Right renal cortex interstitium (tissue), 3 donors: ENCODE measurements around the gene GCFC2. TPM values are rescaled to one million over a fixed set of nuclear protein-coding genes. Genes with fewer than 3 reads are reported as not detected.
A peak's percentile ranks its signal among the peaks of the same experiment; 100 is the strongest.
"Not testable (repeated sequence)": the region's sequence is repeated elsewhere in the genome, so short reads cannot be mapped to it uniquely, and the experiment has no call there.

ENCODE experiments used
- DNase-seq, 3 donors: peaks; one replicate each; pipeline ENCODE4 v3.0.0-alpha.2; 2013; ENCODE audit warnings: low read depth in 3 of 3, low spot score in 2 of 3
- polyA plus RNA-seq, 3 donors: library from polyadenylated mRNA; unstranded; fragments of 120-200 nt; gene quantifications; one replicate each; pipeline ENCODE4 v1.2.1, GENCODE V29; 2013; ENCODE audit not compliant: insufficient read length in 3 of 3

The GCFC2 gene
- 10 to 100 TPM; 42.9 to 50.5 (median 48.7) TPM for polyA plus RNA-seq

DNA sequence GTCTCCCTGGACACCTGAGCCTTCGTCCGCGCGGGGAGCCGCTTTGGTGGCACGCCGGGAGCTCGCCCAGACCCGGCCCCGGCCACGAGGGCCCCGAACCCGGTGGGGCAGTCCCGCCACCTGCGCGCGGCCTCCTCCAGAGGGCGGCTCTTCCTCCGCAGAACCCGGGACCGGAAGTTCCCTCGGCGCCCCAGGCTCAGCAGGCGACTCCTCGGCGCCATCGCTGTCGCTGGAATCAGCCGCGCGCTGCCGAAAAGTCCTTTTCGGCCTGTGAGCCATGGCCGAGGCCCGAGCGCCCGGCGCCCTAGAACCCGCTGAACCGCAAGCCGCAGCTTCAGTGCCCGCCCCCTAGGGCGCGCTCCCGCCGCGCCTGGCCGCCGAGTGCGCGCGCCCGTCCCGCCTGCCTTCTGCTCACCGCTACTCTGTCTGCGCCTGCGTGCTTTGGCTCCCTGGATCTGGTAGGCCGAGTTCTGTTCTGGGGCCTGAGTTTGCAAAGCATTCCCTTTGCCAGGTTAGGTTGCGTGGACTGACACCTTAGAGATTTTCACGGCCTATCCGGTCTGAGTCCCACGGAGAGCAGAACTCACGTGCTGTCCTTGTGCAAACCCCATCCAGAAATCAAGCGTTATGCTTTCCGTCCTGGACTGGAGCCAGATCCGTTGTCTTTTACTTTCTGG, at the start of gene GCFC2:
Gene GCFC2 (minus strand): TSS at position 339 of the 677 bp plus-strand sequence. CDS start 60 bp downstream, at position 279.
- peak; percentile 73 to 75 (median 74) for DNase-seq

DNA sequence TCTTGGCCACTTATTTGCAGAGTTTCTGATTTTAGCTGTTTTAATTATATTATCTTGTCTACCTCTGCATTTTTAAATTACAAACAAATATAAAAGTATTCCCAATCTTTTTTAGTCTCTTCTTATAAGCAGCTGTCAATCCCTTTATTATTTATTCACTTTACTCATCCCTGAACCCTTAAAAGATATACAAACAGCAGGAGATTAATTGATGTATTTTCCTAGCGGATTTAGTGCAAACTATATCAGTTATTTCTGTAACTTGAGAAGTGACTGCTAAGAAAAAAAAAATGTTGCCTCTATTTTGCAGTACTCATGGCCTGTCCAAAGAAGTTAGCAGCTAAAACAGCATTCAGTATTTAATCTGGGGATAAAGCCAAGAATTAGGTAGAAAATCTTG, 42.1 kb upstream of the GCFC2 start:
- no peak for DNase-seq

DNA sequence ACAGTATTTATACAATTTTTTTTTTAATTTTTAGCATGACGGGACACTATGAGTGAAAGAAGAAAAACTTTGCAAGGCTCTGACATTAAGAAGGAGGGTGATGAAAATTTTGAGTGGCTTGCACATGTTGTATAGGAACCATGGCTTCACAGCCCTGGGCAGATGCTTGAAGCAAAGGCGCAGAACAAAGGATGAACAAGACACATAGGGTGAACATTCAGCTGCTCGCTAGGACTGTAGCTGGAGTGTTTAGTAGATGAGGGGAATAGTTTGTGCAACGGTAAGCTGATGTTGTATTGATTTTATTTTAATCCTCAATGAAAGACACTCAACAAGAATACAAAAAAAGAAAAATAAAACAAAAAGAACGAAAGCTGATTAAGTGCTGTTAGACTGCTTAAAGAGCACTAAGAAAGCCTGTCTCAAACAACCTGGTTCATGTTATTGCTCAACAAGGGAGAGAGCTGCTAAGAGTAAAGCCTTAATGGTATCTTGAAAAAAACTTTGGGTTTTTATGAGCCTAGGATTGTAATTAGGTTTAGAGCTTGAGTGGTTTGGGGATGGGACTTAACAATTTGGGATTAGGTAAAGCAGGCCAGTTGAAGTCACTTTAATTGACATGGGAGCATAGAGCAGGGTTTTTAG, 41.2 kb upstream of the GCFC2 start:
- DNase-seq = no peak

DNA sequence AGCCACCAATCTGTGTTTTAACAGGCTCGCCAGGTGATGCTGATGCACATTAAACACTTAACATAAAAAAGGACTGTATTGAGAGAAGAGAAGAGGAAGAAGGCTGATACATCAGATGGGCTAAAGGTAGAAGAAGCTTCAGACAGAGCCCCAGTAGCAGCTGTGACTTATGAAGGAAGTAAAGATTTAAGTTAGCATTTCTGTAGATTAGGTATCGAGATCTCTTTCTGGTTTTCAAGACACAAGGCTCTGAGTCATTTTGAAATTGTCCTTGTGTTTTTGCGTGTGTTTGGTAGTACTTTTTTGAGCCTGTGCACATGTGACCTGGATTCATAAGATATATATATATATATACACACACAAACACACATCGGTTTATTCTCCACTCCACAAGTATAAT, 40.6 kb upstream of the GCFC2 start:
- no peak for DNase-seq

DNA sequence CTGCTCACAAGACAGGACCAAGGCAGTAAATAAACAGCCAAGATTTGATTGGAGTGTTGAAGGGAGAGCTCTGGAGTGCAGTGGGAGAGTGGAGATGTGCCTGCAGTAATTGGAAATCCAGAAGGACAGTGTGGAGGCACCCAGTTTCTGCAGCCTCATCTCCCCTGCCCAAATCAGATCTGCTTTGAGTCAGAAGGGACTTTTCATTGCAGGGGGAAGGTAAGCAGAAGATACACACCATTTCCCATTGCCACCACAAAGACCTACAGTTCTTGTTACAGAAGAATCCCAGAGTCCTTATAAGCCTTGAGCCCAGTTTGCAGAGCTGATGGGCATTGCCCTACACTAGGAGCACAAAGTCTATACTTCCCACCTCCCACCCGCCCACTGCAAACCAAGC, 27.2 kb upstream of the GCFC2 start:
- no peak for DNase-seq

DNA sequence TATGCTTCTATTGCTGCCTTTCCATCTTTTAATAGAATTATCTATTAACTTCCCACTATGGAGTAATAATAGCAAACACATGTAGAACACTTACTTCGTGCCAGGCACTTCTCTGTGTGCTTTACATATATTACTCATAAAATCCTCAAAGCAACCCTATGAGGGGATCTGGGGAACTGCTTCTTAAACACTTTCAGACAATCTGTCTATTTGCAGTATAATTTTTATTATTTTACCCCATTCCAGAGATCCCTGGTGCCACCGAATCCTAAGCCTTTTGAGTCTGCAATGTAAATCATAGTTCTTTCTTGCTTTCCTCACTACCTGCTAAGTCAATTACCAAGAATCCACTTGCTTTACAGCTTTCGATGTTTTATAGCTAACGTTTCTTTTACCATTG, 25.6 kb upstream of the GCFC2 start:
- no peak for DNase-seq

DNA sequence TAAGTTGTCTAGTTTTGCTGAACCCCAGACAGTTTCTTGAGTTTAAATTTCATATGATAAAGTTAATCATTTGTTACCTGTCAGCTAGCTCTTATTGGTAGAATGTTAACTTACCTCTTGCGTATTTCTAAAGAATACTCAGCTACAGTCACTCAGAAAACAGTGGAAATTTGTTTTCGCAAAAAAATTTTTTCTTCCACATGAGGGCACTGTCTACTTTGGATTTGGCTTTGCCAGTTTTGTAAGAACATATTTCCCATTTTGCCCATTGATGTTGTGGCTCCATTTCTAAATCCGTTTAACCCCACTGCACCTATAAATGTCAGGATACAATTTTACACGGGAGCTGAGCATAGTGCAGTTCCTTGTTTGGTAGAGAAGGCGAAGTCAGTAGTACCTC, 19.1 kb upstream of the GCFC2 start:
- DNase-seq = no peak

DNA sequence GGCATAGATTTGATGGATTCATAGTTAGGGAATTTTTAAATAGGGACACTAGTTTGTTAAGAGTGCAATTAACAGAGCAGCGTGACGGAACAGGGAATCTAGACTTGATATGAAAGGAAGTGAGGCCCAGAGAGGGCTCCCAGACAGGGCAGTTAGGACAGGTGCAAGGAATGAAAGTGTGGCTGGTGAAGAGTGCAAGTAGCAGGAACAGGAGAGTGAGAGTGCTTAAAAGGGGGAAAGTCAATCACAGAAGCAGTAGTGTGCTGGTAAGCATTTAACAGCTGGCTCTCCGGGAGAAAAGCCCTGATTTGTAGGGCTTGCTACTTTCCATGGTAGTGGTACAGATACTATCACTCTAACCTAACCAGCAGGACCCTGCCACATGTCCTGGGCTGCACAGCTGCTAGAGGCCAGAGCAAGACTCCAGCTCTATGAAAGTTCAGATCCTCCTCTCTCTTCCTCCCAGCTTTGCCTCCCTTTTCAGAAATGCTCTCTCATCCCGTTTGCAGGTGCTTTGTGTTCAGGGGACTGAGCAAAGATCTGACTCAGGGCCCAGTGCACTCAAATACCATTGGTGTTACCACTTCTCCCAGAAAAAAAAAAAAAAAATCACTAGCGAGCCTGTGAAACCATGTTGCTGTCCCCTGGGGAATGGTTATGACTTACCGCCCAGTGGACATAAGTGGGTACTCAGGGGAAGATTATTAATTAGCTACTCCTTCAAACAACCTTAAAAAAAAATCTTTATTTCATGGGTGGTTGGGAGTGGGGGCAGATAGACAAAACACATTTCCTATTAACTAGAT, 18.1 kb upstream of the GCFC2 start:
- DNase-seq = no peak

DNA sequence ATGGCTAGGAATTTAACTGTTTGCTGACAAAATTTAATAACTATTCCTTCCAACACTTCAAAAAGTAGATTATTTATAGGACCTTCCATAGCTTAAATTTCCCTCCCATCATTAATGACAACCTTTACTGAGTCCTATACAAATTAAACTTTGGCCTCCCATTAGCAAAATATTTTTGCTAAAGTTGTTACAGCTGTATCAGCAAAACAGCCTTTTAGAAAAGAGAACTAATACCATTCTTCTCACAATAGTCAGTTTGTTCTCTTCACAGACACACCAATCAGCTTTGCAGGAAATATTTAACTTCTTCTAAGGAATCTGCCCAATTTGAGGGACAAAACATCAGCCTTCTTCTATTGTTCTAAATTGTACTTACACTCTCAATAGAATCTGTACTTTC, 12.0 kb upstream of the GCFC2 start:
- DNase-seq = no peak

DNA sequence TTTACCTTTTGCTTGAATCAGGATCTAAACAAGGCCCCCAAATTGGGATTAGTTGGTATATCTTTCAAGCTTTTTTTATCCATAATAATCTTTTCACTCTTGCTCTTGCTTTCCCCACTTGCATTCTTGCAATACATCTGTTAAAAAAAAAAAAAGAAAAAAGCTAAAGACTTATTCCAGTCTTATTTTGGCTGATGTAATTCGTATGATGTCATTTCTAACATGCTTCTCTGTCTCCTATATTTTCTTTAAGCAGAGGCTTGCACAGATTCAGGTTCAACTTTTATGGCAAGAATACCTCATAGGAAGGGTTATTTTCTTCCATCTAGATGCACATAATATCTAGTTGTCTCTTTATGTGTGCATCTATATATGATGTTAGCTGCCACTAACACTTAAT, 9.8 kb upstream of the GCFC2 start:
- no peak for DNase-seq

DNA sequence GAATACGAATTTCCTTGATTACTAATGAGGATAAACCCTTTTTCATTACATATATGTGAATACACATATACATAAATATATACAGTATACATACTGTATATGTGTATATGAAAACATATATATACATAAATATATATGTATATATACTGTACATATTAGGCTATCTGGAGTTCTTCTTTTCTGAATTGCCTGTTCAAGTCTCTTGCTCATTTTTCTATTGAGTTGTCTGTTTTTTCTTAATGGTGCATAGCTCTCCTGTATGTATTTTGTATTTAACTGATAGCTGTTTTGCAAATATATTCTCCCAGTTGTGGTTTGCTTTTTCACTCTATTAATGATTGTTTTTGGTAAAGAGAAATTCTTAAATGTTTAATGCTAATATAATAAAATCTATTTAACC, 8.9 kb upstream of the GCFC2 start:
- no peak for DNase-seq

DNA sequence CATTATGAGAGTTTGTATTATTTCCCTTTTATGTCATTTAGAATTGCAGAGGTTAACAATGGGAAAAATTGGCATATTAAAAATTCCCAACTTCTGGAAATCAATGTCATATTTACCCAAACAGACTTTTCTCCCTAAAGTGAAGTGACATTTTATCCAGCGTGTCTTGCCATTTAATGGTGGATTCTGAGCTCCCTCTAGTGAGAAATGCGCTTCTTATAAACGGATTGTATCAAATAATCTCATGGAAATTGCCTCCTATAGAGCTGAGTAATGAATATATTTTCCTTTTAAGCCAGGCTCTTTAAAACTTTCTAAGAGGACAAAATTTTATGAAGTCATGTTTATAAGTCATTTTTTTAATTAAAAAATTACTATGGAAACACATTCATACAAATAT, 5.7 kb upstream of the GCFC2 start:
- no peak for DNase-seq

DNA sequence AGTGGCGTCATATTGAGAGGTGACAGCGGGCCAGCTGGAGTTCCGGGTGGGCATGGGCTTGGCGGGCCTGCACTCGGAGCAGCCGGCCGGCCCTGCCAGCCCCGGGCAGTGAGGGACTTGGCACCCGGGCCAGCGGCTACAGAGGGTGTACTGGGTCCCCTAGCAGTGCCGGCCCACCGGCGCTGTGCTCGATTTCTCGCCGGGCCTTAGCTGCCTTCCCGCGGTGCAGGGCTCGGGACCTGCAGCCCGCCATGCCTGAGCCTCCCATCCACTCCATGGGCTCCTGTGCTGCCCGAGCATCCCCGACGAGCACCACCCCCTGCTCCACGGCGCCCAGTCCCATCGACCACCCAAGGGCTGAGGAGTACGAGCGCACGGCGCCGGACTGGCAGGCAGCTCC, 875 bp upstream of the GCFC2 start:
- DNase-seq = not testable (repeated sequence)

DNA sequence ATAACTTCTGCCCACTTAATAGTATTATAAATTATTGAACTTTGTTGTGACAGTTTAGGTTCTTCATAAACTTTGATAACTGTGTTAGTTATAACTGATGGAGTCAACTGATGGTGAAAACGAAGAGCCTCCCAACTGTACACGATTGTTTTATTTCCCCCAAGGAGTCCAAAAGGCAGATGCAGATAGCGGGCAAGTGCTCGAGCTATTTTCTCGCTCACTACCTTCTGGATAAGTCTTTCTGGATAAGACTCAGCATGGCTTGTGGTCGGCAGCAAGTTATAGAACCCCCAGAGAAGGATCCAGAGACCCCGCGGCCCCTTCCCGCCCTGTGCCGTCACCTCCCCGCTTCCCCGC, 517 bp downstream of the GCFC2 start:
- DNase-seq = peak in 1 of 3 donors; percentile 38

DNA sequence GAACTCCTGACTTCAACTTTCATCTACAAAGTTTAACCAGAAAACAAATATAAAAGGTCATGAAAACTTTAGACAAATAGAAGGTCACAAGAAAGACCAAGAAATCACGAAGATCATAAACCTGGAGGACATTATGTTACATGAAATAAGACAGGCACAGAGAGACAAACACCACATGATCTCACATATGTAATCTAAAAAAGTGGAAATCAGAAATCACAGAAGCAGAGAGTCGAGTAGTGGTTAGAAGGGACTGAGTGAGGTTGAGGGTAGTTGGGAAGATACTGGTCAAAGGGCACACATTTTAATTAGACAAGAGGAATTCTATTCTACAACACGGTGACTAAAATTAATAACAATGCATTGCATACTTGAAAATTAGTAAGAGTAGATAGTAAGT, 1.4 kb downstream of the GCFC2 start:
- no peak for DNase-seq

DNA sequence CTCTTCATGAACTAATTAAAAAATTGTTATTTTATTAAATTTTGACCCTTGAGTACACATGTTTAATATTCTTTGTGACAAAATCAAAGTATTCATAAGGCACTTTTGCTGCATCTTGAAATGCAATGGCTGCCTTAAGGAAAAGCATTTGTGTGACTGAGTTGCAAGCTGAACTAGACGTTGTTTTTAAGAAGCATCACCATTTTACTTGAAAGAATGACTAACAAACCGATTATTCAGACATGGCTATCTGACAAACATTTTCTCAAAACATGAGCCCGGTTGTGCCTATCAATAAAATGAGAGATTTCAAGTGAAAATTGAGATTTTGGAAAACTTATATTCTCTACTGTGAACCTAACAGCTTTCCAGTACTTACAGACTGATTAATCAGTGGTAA, 2.8 kb downstream of the GCFC2 start:
- no peak for DNase-seq

DNA sequence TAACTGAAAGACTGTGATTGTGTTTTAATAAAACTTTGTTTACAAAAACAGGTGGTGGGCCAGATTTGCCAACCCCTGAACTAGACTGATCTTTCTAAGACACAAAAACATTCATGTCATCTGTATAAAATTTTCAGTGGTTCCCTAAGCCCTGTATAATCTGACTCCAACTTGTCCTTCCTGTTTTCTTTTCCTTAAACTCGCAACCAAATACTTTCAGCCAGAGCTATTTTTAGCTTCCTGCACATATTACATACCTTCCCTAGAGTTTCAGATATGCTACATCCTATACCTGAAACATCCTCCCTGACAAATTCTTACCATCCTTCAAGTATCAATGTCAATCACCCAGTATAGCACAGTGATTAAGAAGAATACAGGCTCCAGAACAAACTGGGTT, 4.8 kb downstream of the GCFC2 start:
- no peak for DNase-seq

DNA sequence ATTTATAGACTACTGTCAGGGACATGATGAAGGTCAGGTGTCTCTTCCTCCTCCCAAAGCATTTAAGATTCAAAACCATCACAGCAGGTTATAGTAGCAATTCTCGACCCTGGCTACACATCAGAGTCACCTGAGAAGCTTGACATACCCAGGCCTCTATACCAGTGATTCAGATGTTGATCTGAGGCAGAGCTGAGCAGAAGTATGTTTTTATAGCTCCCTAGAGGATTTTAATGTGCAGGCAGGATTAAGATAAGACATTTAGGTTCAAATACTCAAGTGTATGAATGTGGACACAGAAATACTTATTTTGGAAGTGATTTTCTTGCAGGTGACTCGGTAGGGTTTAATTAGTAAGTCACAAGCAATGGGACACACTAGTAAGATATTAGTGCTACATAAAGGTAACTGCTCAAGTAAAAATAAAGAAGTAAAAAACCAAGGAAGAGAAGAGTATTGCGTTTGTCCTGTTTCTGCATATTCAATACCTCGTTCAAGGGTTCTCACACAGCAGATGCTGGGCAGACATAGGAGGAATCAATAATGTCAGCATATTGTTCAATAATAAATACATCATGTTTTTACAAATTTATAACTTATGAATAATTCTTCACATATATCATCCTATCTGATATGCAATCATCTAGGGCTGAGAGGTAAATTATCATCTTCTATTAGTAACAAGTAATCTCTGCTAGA, 7.0 kb downstream of the GCFC2 start:
- no peak for DNase-seq

DNA sequence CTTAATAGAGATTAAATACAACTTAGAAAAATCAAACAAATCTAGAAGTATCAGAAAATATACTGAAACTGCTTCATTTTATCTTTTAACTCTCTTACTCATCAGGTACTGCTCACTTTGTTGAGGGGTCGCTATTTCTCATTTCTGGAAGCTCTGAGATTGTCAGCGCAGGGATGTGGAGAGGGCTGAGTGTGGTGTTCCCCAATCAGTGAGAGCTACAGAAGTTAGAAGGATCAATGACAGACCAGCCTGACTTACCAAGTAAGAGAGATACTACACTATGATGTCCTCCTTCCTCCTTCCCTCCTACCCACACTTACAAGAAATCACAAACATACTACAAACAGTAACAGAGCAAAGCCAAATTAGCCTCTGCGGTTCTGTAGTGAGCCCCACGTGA, 8.1 kb downstream of the GCFC2 start:
- no peak for DNase-seq

DNA sequence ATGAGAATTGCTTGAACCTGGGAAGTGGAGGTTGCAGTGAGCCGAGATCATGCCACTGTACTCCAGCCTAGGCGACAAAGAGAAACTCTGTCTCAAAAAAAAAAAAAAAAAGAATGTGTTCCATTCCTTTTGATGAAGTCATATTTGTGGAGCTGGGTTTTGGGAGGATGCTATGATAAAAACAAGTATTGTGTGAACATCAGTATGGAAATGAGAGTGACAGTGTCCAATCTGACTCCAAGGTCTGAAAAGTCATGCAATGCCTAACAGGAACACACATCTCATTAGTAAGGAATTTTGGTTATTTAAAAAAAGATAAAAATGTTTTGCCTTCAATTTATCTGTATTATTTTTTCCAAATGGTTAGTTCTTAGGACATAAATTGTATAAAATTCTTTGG, 11.8 kb downstream of the GCFC2 start:
- no peak for DNase-seq

DNA sequence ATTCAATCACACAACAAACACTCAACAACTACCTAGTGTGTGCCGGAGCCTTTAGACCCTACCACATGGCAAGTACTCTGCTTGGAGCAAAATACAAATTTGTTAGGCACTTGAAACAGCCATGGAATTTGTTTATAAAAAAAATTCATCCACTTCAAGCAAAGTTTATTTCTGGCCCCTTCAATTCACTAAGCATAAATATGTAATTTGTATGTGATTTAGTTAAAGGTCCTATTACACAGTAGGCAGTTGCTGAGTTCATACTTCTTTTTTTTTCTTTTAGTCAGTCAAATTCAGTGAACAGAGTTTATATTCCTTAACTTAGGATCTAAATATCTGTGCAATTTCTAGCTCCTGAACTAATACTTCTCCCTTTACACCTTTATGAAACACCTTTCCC, 22.5 kb downstream of the GCFC2 start:
- DNase-seq = no peak
